Measurements from ENCODE around the gene STK10. TPM values are rescaled to one million over a fixed set of nuclear protein-coding genes. Genes with fewer than 3 reads are reported as not detected.

STK10 gene
- total and polyA plus RNA-seq, 2 donors (not counting 1 experiment from before 2014, with no cell fraction given), result 97.9 to 253 TPM

DNA sequence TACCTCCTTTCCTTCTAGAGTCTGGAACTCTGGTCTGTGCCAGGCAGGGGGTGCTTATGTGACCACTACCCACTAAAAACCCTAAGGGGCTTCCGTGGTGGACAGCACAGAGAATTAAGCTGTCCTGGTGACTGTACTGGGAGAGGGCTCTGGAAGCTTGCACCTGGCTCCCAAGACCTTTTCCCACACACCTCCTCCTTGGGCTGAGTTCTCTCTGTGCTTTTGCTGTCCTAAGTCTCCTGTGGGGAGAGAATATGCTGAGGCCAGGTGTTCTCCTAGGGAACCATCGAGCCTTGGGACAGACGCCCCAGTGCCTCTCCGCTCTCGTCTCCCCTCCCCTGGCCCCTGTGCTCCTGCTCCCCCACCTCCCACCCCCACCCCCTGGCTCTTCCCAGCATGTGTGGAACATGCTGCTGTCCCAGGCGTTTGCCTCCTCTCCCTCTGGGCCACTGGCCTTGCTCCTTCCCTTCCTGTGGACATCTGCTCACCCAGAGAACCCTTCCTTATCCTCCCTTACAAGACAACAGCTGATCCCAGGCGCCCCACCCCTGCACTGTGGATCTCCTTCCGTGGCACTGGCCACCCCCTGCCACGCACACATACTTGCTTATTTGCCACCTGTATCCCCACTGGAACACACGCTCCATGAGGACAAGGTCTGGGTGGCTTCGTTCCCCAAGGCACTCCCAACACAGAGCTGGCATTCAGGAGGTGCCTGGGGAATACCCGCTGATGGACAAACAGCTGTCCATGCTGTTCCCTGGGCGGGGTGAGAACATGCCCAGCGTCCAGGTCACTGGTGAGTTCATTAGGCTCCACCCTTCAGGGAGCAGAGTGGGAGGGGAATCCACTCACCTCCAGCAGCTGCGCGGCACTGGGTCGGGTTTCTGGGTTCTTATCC is 83.0 kb downstream of the STK10 start:
- no peak for TF ChIP-seq EZH2 (IDR thresholded peaks at IDR 0.05; ENCODE audit: borderline replicate concordance, insufficient read depth, low read depth, low read length, poor library complexity, severe bottlenecking)
- TF ChIP-seq, protein P1, sequence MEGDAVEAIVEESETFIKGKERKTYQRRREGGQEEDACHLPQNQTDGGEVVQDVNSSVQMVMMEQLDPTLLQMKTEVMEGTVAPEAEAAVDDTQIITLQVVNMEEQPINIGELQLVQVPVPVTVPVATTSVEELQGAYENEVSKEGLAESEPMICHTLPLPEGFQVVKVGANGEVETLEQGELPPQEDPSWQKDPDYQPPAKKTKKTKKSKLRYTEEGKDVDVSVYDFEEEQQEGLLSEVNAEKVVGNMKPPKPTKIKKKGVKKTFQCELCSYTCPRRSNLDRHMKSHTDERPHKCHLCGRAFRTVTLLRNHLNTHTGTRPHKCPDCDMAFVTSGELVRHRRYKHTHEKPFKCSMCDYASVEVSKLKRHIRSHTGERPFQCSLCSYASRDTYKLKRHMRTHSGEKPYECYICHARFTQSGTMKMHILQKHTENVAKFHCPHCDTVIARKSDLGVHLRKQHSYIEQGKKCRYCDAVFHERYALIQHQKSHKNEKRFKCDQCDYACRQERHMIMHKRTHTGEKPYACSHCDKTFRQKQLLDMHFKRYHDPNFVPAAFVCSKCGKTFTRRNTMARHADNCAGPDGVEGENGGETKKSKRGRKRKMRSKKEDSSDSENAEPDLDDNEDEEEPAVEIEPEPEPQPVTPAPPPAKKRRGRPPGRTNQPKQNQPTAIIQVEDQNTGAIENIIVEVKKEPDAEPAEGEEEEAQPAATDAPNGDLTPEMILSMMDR (IDR thresholded peaks at IDR 0.05), result no peak
- DNase-seq (no peak), ATAC-seq (ENCODE audit: low read depth) (no peak)
- Histone ChIP-seq H3K27me3 (replicated peaks in 1 of 4; ENCODE audit: control extremely low read depth in 1 of 4, control insufficient read depth in 3 of 4, insufficient read depth in 4 of 4, low read length in 3 of 4) (no peaks in the 10 kb centered on the region), H4K20me1 (ENCODE audit: control insufficient read depth, insufficient read depth, low read length, poor library complexity, severe bottlenecking) (peaks cover 75% of the 10 kb centered on the region), H3K79me2 (ENCODE audit: control insufficient read depth, insufficient read depth, low read length) (peaks cover 87% of the 10 kb centered on the region), H2AFZ (ENCODE audit: insufficient read depth, low read depth, low read length, poor library complexity, severe bottlenecking) (no peak overlapping the region), H3K9ac (ENCODE audit: low read length) (no peak overlapping the region), H3K4me1 (ENCODE audit: control insufficient read depth in 2 of 2, insufficient read depth in 2 of 2, low read length in 2 of 2) (peaks cover 17 to 23% of the 10 kb centered on the region in 2 donors), H3K9me3 (ENCODE audit: control extremely low read depth in 1 of 3, control insufficient read depth in 2 of 3, insufficient read depth in 1 of 3, low read length in 2 of 3) (no peaks in the 10 kb centered on the region), H3K4me2 (replicated peaks; ENCODE audit: low read depth, low read length, poor library complexity, severe bottlenecking) (no peak overlapping the region), H3K27ac (ENCODE audit: low read length in 2 of 2) (no peak overlapping the region), H3K4me3 (ENCODE audit: control extremely low read depth in 1 of 5, extremely low read depth in 1 of 5, insufficient read depth in 1 of 5, low read depth in 2 of 5, low read length in 4 of 5) (no peak overlapping the region), H3K36me3 (replicated peaks in 1 of 2; ENCODE audit: control extremely low read depth in 1 of 2, control insufficient read depth in 1 of 2, extremely low read depth in 1 of 2, insufficient read depth in 2 of 2, low read length in 1 of 2) (peaks cover 2 to 72% of the 10 kb centered on the region in 2 experiments)
- Mint-ChIP-seq H3K9me3 (ENCODE audit: insufficient read depth) (no peaks in the 10 kb centered on the region), H3K4me3 (no peak overlapping the region), H3K27me3 (no peaks in the 10 kb centered on the region), H3K4me1 (peaks cover 20% of the 10 kb centered on the region), H3K27ac (peak overlapping the region; percentile 61)
- ChIA-PET POLR2A (no interaction called here), CTCF (interaction anchor here (0.9 to 10.4 kb wide), 9 partner anchors 26 to 593 kb away, joined by 3 to 245 read pairs (median 7); partner anchors contain the start of genes FBXW11 and STK10)
- intact Hi-C loops (cut with micrococcal nuclease), result no loop called here
- 95% methylated on average over 12 of the region's 17 CpGs for WGBS (ENCODE audit: insufficient coverage)

DNA sequence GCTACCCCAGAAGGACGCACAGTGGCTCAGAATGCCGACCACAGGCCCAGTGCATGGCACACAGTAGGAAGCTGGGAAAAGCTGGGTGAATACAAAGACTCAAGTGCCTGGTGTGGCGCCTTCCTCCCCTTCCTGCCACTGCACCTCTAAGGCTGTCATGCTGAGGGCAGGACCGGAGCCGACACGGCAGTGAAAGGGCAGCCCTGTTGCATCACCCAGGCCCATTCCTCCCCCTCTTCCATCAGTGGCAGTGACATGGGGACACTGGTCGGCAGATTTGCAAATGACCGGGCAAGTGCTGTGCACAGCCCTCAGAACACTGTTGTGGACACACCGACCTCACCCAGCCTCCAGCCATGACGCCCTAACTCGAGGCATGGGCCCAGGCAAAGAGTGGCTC is 84.0 kb downstream of the STK10 start:
- Mint-ChIP-seq H3K4me1 (peaks cover 12% of the 10 kb centered on the region), H3K4me3 (no peak overlapping the region), H3K27me3 (no peaks in the 10 kb centered on the region), H3K27ac (no peak overlapping the region), H3K9me3 (ENCODE audit: insufficient read depth) (no peaks in the 10 kb centered on the region)
- H3K27ac ChIP-seq (ENCODE audit: low read length in 2 of 2), result no peak overlapping the region
- ChIA-PET CTCF (interaction anchor here (0.9 to 10.4 kb wide), 3 partner anchors 83 to 190 kb away, joined by 3 to 245 read pairs (median 19); partner anchors contain the start of gene STK10), POLR2A (no interaction called here)
- intact Hi-C loops (cut with micrococcal nuclease), result no loop called here
- no peaks in the 10 kb centered on the region for H3K9me3 ChIP-seq (ENCODE audit: control extremely low read depth in 1 of 3, control insufficient read depth in 2 of 3, insufficient read depth in 1 of 3, low read length in 2 of 3)
- TF ChIP-seq, protein P1 (IDR thresholded peaks at IDR 0.05), result no peak
- no peak for TF ChIP-seq EZH2 (IDR thresholded peaks at IDR 0.05; ENCODE audit: borderline replicate concordance, insufficient read depth, low read depth, low read length, poor library complexity, severe bottlenecking)
- DNase-seq (no peak), ATAC-seq (ENCODE audit: low read depth) (no peak)
- H3K79me2 ChIP-seq (ENCODE audit: control insufficient read depth, insufficient read depth, low read length), result peaks cover 86% of the 10 kb centered on the region
- no peak overlapping the region for H2AFZ ChIP-seq (ENCODE audit: insufficient read depth, low read depth, low read length, poor library complexity, severe bottlenecking)
- WGBS (ENCODE audit: insufficient coverage), result 95% methylated on average over 11 of the region's 11 CpGs
- peaks cover 85% of the 10 kb centered on the region for H4K20me1 ChIP-seq (ENCODE audit: control insufficient read depth, insufficient read depth, low read length, poor library complexity, severe bottlenecking)
- H3K4me3 ChIP-seq (ENCODE audit: control extremely low read depth in 1 of 5, extremely low read depth in 1 of 5, insufficient read depth in 1 of 5, low read depth in 2 of 5, low read length in 4 of 5), result no peak overlapping the region
- peaks cover 14 to 16% of the 10 kb centered on the region in 2 donors for H3K4me1 ChIP-seq (ENCODE audit: control insufficient read depth in 2 of 2, insufficient read depth in 2 of 2, low read length in 2 of 2)
- H3K9ac ChIP-seq (ENCODE audit: low read length), result no peak overlapping the region
- H3K27me3 ChIP-seq (replicated peaks in 1 of 4; ENCODE audit: control extremely low read depth in 1 of 4, control insufficient read depth in 3 of 4, insufficient read depth in 4 of 4, low read length in 3 of 4), result no peaks in the 10 kb centered on the region
- H3K36me3 ChIP-seq (replicated peaks in 1 of 2; ENCODE audit: control extremely low read depth in 1 of 2, control insufficient read depth in 1 of 2, extremely low read depth in 1 of 2, insufficient read depth in 2 of 2, low read length in 1 of 2), result peaks cover 2 to 68% of the 10 kb centered on the region in 2 experiments
- H3K4me2 ChIP-seq (replicated peaks; ENCODE audit: low read depth, low read length, poor library complexity, severe bottlenecking), result no peak overlapping the region
